AML-193 (cell line): ENCODE measurements around the gene AQP1.

Source experiments
- DNase-seq, 2 experiments: peaks; one replicate each; lab custom pipeline; 2025; lab: John Stamatoyannopoulos, UW

Gene AQP1

GRCh38 chr7:30921540-30922401 lies 10.1 kb downstream of the AQP1 start:
- no peak for DNase-seq

- DNase-seq = no peak
Observed at GRCh38 chr7:30922596-30922995, 10.9 kb downstream of the AQP1 start.

GRCh38 chr7:30923009-30923773 lies 11.5 kb downstream of the AQP1 start:
- DNase-seq = no peak

GRCh38 chr7:30923774-30924413 lies 12.2 kb downstream of the AQP1 start:
- no peak for DNase-seq

- DNase-seq = no peak
Observed at GRCh38 chr7:30924624-30925023, 13.0 kb downstream of the AQP1 start.

GRCh38 chr7:30925117-30925516 lies 13.5 kb downstream of the AQP1 start:
- no peak for DNase-seq

GRCh38 chr7:30925913-30926312 lies 14.3 kb downstream of the AQP1 start:
- DNase-seq = no peak

- DNase-seq = no peak
Observed at GRCh38 chr7:30926313-30926712, 14.7 kb downstream of the AQP1 start.

GRCh38 chr7:30927040-30927439 lies 15.4 kb downstream of the AQP1 start:
- DNase-seq = no peak

GRCh38 chr7:30927559-30927958 lies 15.9 kb downstream of the AQP1 start:
- DNase-seq = no peak

GRCh38 chr7:30928254-30928872 lies 16.7 kb downstream of the AQP1 start:
- DNase-seq = no peak

- DNase-seq = no peak
Observed at GRCh38 chr7:30929686-30930085, 18.0 kb downstream of the AQP1 start.

- DNase-seq = no peak
Observed at GRCh38 chr7:30930621-30931020, 19.0 kb downstream of the AQP1 start.

GRCh38 chr7:30931161-30931928 lies 19.7 kb downstream of the AQP1 start:
- DNase-seq = no peak

GRCh38 chr7:30931929-30932540 lies 20.4 kb downstream of the AQP1 start:
- DNase-seq = no peak

GRCh38 chr7:30932562-30932961 lies 20.9 kb downstream of the AQP1 start:
- no peak for DNase-seq

GRCh38 chr7:30933124-30933974 lies 21.7 kb downstream of the AQP1 start:
- no peak for DNase-seq

- DNase-seq = no peak
Observed at GRCh38 chr7:30934225-30934624, 22.6 kb downstream of the AQP1 start.

- no peak for DNase-seq
Observed at GRCh38 chr7:30934732-30935568, 23.3 kb downstream of the AQP1 start.
